HG02798 (cell line): ENCODE data around the gene HNRNPL.
"Not testable (repeated sequence)": the region's sequence is repeated elsewhere in the genome, so short reads cannot be mapped to it uniquely, and the experiment has no call there.

ENCODE experiments used
- ATAC-seq: cut with Tn5 transposase; IDR thresholded peaks from one replicate; pipeline ENCODE4 v1.9.1; 2021; ENCODE audit warnings: mild to moderate bottlenecking; ENCODE audit not compliant: unreplicated experiment, poor library complexity

HNRNPL gene

GRCh38 chr19:38831142-38831605 lies 18.6 kb downstream of the HNRNPL start:
- ATAC-seq, result peak; percentile 41

GRCh38 chr19:38830039-38830733 lies 19.6 kb downstream of the HNRNPL start:
- ATAC-seq, result no peak

- not testable (repeated sequence) for ATAC-seq
These were observed 20.6 kb downstream of the HNRNPL start for GRCh38 chr19:38829203-38829602.

GRCh38 chr19:38826856-38827551 lies 22.8 kb downstream of the HNRNPL start:
- no peak for ATAC-seq

- ATAC-seq, result not testable (repeated sequence)
These were observed 23.9 kb downstream of the HNRNPL start for GRCh38 chr19:38825936-38826335.

- not testable (repeated sequence) for ATAC-seq
These were observed 28.5 kb downstream of the HNRNPL start for GRCh38 chr19:38821230-38821825.

- no peak for ATAC-seq
These were observed 30.4 kb downstream of the HNRNPL start for GRCh38 chr19:38819231-38819920.

GRCh38 chr19:38817081-38817480 lies 32.7 kb downstream of the HNRNPL start:
- no peak for ATAC-seq

- no peak for ATAC-seq
These were observed 33.5 kb downstream of the HNRNPL start for GRCh38 chr19:38816131-38816750.

GRCh38 chr19:38815059-38816001 lies 34.5 kb downstream of the HNRNPL start:
- no peak for ATAC-seq

- not testable (repeated sequence) for ATAC-seq
These were observed 35.9 kb downstream of the HNRNPL start for GRCh38 chr19:38813932-38814331.

GRCh38 chr19:38813323-38813722 lies 36.5 kb downstream of the HNRNPL start:
- ATAC-seq, result no peak

GRCh38 chr19:38812841-38813320 lies 36.9 kb downstream of the HNRNPL start, which contains the start of gene LGALS4:
Gene LGALS4 (minus strand): TSS chr19:38812945. CDS start chr19:38812886, 59 bp downstream.
- no peak for ATAC-seq

- ATAC-seq, result no peak
These were observed 37.6 kb downstream of the HNRNPL start for GRCh38 chr19:38812009-38812840.

- no peak for ATAC-seq
These were observed 40.1 kb downstream of the HNRNPL start for GRCh38 chr19:38809592-38810252.

GRCh38 chr19:38808741-38809140 lies 41.0 kb downstream of the HNRNPL start:
- ATAC-seq, result no peak

- ATAC-seq, result not testable (repeated sequence)
These were observed 42.2 kb downstream of the HNRNPL start for GRCh38 chr19:38807374-38808098.
